ENCODE measurements around the gene FICD.

DNA sequence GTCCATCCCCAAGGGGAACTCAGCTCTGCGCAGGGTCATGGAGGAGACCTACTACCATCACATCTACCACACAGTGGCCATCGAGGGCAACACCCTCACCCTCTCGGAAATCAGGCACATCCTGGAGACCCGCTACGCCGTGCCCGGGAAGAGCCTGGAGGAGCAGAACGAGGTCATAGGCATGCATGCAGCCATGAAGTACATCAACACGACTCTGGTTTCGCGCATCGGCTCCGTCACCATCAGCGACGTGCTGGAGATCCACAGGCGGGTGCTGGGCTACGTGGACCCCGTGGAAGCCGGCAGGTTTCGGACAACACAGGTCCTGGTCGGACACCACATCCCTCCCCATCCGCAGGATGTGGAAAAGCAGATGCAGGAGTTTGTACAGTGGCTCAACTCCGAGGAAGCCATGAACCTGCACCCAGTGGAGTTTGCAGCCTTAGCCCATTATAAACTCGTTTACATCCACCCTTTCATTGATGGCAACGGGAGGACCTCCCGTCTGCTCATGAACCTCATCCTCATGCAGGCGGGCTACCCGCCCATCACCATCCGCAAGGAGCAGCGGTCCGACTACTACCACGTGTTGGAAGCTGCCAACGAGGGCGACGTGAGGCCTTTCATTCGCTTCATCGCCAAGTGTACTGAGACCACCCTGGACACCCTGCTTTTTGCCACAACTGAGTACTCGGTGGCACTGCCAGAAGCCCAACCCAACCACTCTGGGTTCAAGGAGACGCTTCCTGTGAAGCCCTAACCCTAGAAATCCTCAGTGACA lies 3.8 kb downstream of the FICD start:
- TF ChIP-seq, protein P1, sequence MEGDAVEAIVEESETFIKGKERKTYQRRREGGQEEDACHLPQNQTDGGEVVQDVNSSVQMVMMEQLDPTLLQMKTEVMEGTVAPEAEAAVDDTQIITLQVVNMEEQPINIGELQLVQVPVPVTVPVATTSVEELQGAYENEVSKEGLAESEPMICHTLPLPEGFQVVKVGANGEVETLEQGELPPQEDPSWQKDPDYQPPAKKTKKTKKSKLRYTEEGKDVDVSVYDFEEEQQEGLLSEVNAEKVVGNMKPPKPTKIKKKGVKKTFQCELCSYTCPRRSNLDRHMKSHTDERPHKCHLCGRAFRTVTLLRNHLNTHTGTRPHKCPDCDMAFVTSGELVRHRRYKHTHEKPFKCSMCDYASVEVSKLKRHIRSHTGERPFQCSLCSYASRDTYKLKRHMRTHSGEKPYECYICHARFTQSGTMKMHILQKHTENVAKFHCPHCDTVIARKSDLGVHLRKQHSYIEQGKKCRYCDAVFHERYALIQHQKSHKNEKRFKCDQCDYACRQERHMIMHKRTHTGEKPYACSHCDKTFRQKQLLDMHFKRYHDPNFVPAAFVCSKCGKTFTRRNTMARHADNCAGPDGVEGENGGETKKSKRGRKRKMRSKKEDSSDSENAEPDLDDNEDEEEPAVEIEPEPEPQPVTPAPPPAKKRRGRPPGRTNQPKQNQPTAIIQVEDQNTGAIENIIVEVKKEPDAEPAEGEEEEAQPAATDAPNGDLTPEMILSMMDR (IDR thresholded peaks at IDR 0.05; ENCODE audit: insufficient read depth, low read length, poor library complexity, severe bottlenecking): no peak
- TF ChIP-seq EZH2phosphoT487 (conservative IDR thresholded peaks at IDR 0.05; ENCODE audit: low read length): no peak

Measured in SU-DHL-6 (cell line).